IPS-18c (cell line): ENCODE results near the gene MAGI1.

Experiments used
- H3K4me3 ChIP-seq: 2 replicates; pipeline ENCODE4 v1.7.0; 2013; ENCODE audit warnings: low read depth, mild to moderate bottlenecking, low read length, moderate library complexity; ENCODE audit not compliant: insufficient read depth
- H3K9me3 ChIP-seq: one replicate; pipeline ENCODE4 v1.6.1; 2013; ENCODE audit warnings: mild to moderate bottlenecking, low read length, moderate library complexity; ENCODE audit not compliant: control insufficient read depth, insufficient read depth

Gene MAGI1

DNA sequence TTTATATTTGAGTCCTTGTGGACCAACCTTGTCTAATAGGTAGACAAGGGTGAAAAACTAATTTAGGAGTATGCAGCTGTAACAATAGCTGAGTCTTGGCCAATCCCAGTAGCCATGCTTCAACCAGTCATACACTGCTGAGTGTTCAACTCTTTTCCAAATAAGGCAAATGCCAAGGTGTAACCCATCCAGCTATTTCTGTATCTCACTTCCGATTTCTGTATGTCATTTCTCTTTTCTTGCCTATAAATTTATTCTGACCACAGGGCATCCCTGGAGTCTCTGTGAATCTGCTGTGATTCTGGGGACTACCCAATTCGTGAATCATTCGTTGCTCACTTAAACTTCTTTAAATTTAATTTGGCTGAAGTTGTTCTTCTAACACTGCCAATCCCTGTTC, 93.2 kb downstream of the MAGI1 start:
- Histone ChIP-seq H3K4me3 (no peak overlapping the region), H3K9me3 (no peaks in the 10 kb centered on the region)

DNA sequence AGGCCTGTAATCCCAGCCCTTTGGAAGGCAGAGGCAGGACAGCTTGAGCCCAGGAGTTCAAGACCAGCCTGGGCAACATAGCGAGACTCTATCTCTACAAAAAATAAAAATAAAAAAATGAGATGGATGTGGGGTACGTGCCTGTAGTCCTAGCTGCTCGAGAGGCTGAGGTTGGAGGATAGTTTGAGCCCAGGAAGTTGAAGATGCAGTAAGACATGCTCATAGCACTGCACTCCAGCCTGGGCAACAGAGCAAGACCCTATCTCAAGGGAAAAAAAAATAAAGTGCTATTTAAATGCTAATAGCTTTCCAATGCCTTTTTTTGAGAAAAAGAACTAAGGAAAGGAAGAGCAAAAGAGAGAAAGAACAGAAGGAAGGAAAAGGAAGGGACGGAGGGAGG, 94.5 kb downstream of the MAGI1 start:
- no peaks in the 10 kb centered on the region for H3K9me3 ChIP-seq
- no peak overlapping the region for H3K4me3 ChIP-seq

DNA sequence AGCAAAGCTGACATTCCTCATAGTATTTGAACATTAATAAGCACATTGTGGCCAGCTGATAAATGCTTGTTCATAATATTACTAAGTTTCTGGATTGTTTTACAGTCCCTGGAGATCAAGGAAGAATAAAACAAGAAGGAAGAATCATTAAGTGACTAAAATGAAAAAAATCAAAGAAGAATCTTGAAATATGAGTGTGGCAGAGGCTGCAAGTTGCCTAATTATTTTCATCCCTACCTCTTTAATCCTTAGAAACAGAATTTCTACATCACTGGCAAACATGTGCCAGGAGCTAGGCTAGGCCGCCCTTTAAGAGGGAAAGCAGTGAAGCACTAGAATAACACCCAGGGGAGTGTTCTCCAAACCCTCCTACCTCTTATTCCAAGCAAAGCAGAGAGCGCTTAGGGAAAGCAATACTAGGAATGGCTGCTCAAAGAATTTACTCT, 98.9 kb downstream of the MAGI1 start:
- no peaks in the 10 kb centered on the region for H3K9me3 ChIP-seq
- no peak overlapping the region for H3K4me3 ChIP-seq

DNA sequence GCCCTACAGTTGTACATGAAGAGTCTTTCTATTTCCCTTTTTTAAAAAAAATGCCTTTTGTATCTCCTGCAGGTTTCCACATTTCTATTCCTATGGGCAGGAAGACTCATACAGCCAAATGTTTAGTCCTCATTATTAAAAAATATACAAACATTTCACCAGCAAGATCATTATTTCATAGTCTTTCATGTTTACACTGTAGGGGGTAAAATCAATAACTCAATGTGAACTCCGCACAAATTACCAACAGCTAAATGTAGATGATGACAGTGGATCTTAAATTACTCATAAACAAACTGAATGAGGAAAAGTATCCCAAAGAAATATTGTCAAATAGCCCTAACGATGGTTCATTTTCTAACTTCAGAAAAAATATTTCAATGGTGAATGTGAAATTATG, 99.5 kb downstream of the MAGI1 start:
- Histone ChIP-seq H3K9me3 (no peaks in the 10 kb centered on the region), H3K4me3 (no peak overlapping the region)

DNA sequence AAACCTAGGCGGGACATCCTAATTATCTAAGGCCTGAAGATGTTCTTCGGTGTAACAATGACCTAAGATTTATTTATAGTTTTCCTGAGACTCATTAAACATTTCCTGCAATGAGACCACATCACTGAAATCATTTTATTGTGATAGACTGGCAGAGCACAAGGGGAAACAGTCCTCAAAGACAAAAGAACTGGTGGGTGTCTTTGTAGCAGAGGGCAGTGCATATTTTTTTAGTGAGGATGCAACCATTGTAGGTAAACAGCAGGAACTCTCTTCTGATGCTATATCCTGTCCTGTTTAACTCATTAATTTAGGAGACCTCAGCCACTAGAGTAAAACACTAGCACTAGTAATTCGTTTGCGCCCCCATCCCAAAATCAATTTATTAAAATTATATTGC, 100.0 kb downstream of the MAGI1 start:
- Histone ChIP-seq H3K9me3 (no peaks in the 10 kb centered on the region), H3K4me3 (no peak overlapping the region)

DNA sequence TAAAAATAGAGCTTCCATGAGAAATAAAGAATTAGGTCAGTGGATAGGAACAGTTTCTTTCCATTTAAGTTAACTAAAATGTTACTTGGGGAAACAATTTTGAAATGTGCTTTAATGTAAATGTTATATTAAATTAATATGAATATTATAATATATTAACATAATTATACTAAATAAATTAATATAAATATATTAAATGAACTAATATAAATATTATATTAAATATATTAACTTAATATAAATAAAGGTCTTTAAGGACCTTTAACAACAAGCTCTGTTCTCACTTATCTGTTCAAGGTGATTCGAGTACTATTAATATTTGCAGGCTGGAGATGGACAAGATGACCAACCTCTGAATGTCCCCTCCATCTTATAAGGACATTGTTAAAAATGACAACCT, 100.6 kb downstream of the MAGI1 start:
- no peaks in the 10 kb centered on the region for H3K9me3 ChIP-seq
- H3K4me3 ChIP-seq: no peak overlapping the region

DNA sequence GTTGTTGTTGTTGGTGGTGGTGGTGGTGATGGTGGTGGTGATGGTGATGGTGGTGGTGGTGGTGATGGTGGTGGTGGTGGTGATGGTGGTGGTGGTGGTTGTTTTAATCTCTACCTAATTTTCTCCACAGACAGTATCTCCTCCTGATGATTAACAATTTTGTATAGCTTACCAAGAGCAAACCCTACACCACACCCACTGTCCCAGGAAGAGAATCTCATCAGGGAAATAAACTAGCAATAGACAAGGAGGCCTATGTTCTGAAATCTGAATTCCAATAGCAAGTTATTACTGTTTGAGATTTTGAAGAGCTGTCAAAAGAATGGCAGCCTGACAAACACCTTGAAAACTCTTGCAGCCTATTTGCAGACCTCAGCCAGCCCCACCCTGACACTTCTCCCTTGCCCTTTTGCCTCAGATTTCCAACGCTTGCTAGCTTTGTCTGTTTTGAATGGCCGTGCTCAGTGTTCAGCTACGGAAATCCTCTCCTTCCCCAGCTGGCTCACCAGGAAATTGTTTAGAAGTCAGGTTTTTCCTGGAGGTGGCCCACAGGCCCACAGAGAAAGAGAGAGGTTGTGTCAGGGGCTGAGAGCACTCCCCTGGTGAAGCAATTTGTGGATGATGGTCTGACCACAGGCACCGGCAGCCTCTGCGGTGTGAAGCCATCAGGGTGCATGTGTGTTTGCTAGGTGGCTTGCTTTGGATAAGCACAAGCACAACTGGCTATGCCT, 101.6 kb downstream of the MAGI1 start:
- Histone ChIP-seq H3K9me3 (no peaks in the 10 kb centered on the region), H3K4me3 (no peak overlapping the region)

DNA sequence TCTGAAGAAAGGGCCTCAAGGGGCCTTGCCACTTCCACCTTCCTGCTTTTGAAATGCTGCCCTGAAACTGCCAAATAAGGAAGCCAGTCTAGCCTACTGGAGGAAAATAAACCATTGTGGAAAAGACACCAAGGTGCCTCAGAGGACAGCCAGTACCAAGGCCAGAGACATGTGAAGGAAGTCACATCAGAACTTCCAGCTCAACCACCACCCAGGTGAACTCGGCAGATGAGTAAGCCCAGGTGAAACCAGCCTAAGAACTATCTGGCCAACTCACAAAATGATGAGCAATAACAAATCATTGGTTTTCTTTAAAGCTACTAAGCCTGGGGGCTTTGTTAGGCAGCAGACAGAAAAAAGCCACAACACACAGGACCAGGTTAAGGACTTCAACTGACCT, 103.0 kb downstream of the MAGI1 start:
- Histone ChIP-seq H3K9me3 (no peaks in the 10 kb centered on the region), H3K4me3 (no peak overlapping the region)

DNA sequence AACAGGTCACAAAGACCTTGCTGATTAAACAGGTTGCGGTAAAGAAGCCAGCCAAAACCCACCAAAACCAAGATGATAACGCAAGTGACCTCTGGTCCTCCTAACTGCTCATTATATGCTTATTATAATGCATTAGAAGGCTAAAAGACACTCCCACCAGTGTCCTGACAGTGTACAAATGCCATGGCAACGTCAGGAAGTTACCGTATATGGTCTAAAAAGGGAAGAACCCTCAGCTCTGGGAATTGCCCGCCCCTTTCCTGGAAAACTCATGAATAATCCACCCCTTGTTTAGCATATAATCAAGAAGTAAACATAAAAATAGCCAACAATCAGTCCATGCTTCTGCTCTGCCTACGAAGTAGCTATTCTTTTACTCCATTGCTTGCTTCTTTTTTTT, 108.1 kb downstream of the MAGI1 start:
- Histone ChIP-seq H3K4me3 (no peak overlapping the region), H3K9me3 (no peaks in the 10 kb centered on the region)

DNA sequence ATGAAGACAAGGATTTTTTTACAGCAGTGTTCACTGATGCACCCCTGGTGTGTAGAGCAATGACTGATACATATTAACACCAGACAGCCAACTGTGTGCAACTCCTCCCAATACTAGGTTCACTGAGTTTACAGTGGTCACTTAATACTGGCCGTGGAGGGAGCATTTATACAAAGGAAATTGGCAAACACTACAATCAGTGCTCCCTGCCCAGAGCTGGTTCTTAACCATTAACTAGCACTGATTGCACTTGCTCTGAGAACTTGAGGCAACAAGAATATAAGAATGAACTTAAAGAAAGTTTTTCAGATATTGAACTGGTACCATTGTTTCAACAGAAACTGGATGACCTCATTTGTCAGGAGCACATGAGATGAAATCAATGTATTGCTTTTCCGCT, 110.6 kb downstream of the MAGI1 start:
- no peak overlapping the region for H3K4me3 ChIP-seq
- H3K9me3 ChIP-seq: no peaks in the 10 kb centered on the region

DNA sequence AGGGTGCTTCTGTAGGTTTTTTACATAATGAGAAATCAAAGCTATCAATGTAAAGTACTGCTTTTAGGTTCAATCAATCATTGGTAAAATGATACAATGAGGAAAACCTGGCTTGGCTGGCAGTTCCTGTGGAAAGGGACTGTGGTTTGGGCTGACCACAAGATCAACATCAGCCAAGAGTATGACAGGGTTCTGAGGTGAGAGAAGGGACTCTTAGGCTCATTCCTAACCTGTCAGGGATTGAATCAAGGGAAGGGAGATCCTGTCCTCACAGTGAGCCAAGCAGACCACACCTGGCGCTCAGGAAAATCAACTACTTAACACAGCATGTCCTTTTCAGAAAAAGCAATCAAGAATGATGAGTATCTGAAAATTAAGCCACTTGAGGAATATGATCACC, 111.1 kb downstream of the MAGI1 start:
- no peak overlapping the region for H3K4me3 ChIP-seq
- no peaks in the 10 kb centered on the region for H3K9me3 ChIP-seq

DNA sequence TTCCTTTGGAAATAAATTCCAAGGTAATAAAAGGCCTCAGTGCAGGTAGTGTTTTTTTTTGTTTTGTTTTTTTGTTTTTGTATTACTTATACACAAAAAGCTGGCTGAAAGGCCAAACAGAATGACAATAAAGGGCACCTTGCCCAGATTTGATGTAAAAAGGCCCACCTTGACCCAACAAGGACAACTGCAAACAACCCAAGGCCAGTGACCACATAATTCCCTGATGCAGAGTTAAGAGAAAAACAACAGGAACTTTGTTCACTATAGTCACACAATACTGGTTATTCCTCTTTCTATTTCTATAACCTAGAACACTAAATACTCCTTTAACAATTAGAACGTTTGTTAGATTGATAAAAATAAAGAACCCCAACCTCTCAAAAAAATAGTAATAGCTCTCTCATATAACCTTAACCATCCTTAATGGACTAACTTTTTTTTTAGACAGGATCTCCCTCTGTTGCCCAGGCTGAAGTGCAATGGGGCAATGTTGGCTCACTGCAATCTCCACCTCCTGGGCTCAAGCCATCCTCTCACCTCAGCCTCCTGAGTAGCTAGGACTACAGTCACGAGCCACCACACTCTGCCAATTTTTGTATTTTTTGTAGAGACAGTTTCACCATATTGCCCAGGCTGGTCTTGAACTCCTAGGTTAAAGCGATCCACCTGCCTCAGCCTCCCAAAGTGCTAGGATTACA, 113.3 kb downstream of the MAGI1 start:
- Histone ChIP-seq H3K4me3 (no peak overlapping the region), H3K9me3 (no peaks in the 10 kb centered on the region)

DNA sequence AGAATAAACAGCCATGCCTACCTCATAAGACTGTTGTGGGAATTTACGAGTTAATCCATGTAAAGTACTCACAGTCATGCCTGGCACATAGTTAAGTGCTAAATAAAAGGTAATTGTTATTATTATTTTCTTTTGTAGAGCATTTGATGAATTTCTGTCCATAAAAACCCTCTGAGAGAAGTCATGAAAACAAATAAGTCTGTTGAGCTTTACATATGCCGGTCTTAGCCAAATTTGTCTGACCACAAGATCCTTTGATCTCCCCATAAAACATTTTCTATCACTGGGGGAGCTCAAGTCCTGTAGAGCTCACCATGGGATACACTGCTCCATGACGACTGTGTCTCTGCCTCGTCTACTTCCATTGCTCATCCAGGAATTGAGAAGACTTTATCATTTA, 114.0 kb downstream of the MAGI1 start:
- H3K4me3 ChIP-seq: no peak overlapping the region
- no peaks in the 10 kb centered on the region for H3K9me3 ChIP-seq

DNA sequence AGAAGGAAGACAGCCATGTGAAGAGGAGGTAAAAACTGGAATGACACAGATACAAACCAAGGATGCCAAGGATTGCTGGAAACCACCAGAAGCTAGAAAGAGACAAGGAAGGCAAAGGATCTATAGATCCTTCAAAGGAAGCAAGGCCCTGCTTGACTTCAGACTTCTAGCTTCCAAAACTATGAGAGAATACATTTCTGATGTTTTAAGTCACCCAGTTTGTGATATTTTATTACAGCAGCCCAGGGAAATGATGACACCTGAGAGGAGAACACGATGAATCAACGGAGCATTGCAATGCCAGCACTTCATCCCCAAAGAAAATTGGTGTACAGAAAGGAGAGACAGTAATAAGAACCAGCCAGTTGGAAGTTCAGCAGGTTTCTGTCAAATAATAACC, 116.3 kb downstream of the MAGI1 start:
- no peak overlapping the region for H3K4me3 ChIP-seq
- H3K9me3 ChIP-seq: no peaks in the 10 kb centered on the region

DNA sequence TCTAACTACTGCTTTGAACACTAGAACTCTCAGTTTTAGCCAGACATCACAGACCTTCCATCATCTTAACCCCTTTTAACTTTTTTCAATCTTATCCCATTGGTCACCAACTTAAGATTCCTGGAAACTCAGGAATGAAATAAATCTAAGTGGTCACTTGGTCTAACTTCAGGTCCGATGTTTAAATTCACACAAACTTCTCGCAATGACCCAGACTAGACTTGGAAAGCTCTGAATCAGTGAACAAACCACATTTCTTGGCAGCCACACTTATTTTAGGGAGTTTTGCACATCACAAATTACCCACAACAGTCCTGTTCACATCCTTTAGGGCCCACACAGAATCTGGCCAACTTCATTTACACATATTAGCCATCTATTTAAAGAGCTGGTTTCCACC, 118.9 kb downstream of the MAGI1 start:
- Histone ChIP-seq H3K4me3 (no peak overlapping the region), H3K9me3 (no peaks in the 10 kb centered on the region)

DNA sequence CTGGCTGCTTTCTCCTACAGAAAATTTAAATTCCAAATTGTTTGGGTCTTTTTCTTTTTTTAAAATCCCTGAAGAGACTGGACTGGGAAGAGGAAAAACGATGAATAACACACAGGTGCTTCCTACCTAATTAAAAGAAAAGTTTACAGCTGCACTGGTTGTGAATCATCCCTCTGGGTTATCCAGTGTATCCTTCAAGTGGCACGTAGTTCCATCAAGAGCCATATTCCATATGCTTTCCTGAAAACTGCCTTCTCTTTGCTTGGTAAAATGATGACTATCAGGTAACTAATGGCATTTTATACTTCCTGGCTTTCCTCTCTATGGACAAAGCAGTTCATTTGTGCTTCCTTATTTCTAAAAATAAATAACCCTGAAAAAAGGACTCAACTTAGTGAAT, 123.2 kb downstream of the MAGI1 start:
- Histone ChIP-seq H3K9me3 (no peaks in the 10 kb centered on the region), H3K4me3 (no peak overlapping the region)

DNA sequence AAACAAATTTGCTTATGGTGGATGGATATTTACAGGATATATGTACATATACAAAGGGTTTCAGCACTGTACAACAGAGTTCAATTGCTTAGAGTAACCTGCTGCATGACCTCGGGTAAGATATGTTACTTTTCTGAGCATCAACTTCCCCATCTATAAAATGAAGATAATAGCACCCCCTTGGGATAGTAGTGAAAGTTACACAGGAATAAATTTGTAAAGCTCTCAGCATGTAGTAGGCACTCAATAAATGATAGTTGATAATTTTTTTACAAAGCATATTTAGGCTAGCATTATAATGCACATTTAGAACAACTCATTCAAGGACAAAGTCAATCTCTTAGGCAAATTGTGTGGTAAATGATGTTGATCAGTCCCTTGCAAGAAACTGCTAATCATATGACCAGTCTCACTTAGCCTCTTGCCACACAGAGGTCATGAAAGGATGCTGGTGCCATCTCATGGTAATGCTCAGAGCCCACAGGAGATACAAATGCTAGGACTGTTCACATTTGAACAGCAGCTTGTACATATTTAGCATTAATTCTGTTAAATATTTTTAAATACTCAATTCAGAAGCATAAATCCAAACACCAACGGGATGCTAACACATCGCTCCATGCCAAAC, 123.9 kb downstream of the MAGI1 start:
- no peak overlapping the region for H3K4me3 ChIP-seq
- no peaks in the 10 kb centered on the region for H3K9me3 ChIP-seq

DNA sequence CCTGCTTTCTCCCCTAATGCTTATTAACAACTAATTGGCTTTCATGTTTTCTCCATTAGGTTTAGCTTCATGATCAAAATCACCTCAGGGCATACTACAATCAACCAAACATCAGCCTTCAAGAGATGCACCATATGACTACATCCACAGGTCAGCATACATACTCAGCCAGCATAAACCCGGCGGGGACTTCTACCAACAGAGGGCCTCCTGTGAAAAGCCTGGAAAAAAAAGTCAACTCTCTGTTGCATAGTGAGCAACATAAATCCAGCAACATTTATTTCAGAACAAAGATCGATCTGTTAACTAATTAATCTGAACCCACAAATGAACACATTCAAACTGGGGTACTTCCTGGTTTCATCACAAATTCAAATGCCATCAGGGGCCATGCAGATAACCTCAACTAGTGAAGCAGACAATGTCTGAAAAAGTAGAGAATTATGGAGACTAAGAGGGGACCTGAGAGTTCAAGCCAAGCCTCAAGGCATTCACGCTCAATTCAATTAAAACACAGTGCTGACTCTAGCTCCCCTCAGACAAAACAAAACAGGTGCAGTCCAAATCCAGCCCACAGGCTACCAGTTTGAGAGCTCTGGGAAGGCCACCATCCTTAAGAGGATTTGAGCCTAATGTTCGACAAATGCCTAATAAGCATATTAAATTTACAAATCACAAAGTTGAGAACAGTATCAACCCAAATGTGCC, 124.5 kb downstream of the MAGI1 start:
- Histone ChIP-seq H3K4me3 (no peak overlapping the region), H3K9me3 (no peaks in the 10 kb centered on the region)
